Stimulated activated CD4-positive, alpha-beta T cell treated with anti-CD3 and anti-CD28 coated beads, Interleukin-2, amount 100 ng/mL, for 4 hours (primary cell): Measurements from ENCODE around the gene FUT1.

Source experiments
- DNase-seq: peaks from one replicate; pipeline ENCODE4 v3.0.0-alpha.2; 2020; ENCODE audit warnings: low read depth

Gene FUT1

GRCh38 chr19:48741129-48741999 lies 11.1 kb downstream of the FUT1 start:
- no peak for DNase-seq

GRCh38 chr19:48740164-48740972 lies 12.1 kb downstream of the FUT1 start, which contains the start of gene RASIP1:
TSS of gene RASIP1 (minus strand) at chr19:48740610. CDS start at chr19:48740282, 328 bp downstream.
- DNase-seq = no peak

DNA sequence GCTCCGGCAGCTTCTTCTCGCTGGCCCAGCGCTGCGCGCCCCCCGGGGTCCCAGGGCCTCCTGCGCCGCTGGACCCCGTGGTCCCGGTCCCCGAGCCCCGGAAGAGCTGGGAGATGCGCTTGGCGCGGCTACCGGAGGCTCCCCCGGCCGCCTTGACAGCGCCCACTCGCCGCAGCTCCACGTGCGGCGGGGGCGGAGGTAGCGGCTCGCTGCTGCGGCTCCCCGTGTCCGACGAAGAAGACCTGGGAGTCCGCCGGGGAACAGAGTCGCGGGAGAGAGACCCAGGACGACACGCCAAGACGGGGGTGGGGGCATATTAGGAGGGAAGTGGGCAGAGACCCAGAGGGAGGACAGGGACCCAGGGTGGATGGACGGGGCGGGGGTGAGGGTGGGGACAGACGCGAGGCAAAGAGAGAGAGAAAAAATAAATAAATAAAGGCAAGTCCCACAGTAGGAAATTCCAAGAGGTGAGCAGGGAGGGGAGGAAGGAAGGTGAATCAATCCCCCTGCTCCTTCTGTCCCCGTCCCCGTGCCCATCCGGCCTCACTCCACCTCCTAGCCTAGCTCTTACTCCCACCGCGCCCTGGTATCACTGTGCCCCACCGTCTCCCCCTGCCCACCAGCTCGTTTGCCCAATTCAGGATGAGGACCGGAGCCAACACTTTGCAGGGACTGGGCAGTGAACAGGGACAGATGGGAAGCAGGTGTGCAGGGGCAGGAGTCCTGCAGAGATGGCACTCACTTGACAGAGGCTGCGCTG lies 12.9 kb downstream of the FUT1 start:
- no peak for DNase-seq

GRCh38 chr19:48738557-48739403 lies 13.7 kb downstream of the FUT1 start:
- DNase-seq = peak; percentile 85

DNA sequence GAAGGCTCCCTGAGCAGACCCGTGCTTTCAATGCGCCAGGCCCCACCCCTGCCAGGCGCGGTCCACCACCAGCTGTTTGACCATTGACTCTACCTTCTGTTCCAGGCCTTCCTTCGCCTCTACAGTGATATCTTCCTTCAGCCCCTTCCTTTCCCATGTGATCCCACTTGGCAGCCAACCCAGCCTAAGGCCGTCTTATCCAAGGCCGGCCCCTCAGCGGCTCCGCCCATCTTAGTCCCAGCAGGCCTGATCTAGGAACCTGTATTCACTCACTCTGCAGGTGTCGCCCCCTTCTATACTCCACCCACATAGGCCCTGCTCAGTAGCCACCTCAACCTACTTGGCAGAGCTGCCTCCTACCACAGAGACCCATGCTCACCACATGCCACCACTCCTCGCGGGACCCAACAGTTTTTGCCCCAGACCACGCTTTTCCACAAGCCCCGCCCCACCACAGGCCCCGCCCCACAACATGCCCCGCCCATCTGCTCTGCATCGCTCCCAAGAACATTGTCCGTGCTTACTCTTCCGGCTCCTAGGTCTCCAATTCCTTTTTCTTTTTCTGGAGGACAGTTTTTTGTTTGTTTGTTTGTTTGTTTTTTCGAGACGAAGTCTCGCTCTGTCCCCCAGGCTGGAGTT lies 15.0 kb downstream of the FUT1 start:
- no peak for DNase-seq

- no peak for DNase-seq
Observed at GRCh38 chr19:48735031-48735615, 17.3 kb downstream of the FUT1 start.

DNA sequence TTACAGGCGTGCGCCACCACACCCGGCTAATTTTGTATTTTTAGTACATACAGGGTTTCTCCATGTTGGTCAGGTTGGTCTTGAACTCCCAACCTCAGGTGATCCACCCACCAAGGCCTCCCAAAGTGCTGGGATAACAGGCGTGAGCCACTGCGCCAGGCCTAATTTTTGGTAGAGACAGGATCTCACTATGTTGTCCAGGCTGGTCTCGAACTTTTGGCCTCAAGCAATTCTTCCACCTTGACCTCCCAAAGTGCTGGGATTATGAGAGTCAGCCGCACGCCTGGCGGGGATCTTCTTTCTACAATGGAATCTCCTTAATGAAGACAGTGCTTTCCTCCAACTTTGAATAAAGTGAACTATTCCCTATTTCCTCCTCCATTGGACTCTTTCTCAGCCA lies 17.8 kb downstream of the FUT1 start:
- DNase-seq = no peak

GRCh38 chr19:48731452-48731851 lies 21.0 kb downstream of the FUT1 start:
- DNase-seq = no peak

DNA sequence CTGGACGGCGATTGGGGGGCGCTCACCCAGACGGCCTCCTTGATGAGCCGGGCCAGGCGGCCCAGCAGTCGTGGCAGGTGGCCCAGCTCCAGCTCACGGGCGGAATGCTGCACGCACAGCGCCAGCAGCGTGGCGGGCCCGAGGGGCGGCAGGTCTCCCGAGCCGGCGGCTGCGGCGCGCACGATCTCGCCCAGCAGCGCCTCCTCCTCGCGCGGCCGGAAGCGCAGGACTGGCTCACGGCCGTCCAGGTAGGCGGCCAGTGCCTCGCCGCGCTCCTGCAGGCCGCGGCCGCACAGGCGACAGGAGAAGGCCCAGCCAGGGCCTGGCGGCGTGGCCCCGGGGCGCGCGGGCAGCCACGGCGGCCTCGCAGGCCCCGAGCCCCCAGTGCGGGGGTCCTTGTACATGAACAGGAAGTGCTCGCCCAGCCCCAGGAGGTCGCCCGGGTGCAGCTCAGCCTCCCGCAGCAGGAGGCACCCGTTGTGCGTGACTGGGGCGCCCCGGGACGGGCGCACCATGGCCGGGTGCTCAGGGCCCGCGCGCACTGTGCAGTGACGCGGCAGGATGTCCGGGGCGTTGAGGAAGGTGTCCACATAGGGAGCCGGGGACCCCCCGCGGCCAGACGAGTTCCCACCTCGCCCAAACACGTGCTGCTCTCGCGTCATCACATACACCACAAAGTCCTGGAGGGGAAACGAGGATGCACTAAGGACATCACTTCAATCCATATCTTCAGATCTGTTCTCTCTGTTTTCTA lies 23.4 kb downstream of the FUT1 start:
- DNase-seq = no peak

GRCh38 chr19:48726556-48726955 lies 25.9 kb downstream of the FUT1 start:
- DNase-seq = no peak

DNA sequence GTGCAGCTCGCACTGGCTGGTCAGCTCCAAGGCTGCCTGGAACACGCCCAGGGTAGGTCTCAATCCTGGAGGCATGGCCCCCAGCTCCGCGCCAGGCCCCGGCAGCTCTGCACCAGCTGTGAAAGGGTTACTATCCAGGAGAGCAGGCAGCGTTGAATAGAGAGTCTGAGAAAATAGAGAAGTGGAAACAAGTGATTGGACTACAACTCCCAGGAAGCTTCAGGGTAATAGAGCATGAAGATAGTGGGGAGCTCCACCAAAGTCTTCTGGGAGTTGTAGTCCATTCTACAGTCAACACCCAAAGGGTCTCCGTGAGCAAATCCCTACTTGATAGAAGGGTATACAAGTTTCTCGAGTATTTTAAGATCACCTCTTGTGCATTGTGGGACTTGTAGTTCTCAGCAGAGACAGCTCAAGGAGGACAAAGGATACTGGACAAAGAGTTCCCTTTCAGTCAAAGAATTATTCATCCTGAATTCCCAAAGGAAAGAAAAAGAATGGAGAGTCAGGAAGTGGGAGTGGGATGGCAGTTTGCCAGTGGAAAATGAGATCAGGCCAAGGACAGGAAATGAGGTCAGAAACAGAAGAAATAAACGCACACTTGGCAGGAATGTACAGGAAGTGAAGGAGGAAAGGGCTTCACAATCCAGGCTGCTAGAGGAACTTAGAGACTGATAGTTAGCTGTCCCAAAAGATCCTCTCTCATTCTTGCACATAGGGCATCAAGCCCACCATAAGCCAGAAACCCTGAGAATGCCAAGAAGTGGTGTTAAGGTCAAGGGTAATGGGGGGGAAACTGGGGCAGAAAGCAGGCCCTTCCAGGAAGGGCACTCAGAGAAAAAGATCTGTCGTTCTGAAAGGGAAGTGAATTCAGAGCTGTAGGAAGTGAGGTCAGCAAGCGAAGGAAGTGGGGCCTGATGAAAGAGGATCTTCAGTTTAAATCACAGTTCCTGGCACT lies 27.4 kb downstream of the FUT1 start:
- peak; percentile 25 for DNase-seq

- DNase-seq = no peak
Observed at GRCh38 chr19:48722196-48722708, 30.2 kb downstream of the FUT1 start.

GRCh38 chr19:48720613-48721296 lies 31.7 kb downstream of the FUT1 start:
- peak; percentile 83 for DNase-seq

DNA sequence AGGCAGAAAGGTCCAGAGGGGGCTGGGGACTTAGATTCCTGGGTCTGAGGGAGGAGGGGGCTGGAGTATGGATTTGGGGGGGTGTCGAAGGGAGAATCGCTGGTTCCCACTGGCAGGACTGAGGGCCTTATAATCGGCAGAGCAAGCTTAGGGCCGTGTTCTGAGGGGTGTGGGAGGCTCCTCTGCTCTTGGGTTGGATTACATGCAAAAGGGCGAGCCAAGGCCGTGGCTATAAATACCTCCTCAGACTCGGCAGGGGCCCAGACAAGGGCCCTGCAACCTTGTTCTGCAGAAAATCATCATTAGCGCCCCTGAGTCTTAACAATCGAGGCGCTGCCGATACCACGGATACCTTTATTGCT lies 32.2 kb downstream of the FUT1 start:
- no peak for DNase-seq

- no peak for DNase-seq
Observed at GRCh38 chr19:48719263-48720171, 32.9 kb downstream of the FUT1 start, which contains the start of gene MAMSTR. TSS of gene MAMSTR (minus strand) at chr19:48719725. CDS start at chr19:48719031, 694 bp downstream.

DNA sequence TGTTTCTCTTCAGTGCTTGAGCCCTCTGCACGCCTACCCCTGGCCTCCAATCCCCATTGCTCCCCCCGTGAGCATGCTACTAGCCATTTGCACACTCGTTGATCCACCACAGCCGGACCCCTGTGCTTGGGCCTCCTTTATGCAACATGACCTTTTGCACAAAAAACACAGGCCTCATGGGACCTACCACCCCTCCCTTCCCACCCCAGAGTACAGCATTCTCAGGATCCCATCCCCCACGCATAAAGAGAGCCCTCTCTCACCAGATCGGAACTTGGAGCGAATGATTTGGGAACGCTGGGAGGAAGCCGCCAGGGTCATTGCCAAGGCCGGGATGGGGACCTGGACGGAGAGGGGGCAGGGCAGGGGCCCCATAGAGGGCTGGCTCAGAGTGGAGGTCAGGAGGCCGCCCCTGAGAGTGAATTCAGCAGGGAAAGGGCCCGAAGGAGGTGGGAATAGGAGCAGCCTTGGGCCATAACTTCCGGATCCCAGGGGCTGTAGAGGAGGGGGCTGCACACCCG lies 33.7 kb downstream of the FUT1 start:
- DNase-seq = no peak
